Esophagus squamous epithelium (tissue), 5 donors: ENCODE results near the gene GNG8. TPM values are rescaled to one million over a fixed set of nuclear protein-coding genes. Genes with fewer than 3 reads are reported as not detected.

Experiments used
- DNase-seq: peaks from one replicate; lab custom pipeline; 2025; lab: John Stamatoyannopoulos, UW
- H3K27ac ChIP-seq, 4 donors: fragments of 200-600 bp; sonication (generic); one replicate each; pipeline ENCODE4 v1.5.1; 2016 to 2019; ENCODE audit warnings: mild to moderate bottlenecking in 1 of 4
- H3K27me3 ChIP-seq, 4 donors: fragments of 200-600 bp; sonication (generic); 1 replicate in 3 of 4; 2 replicates in 1 of 4; pipeline versions ENCODE4 v1.5.1 to v1.6.0; 2017 to 2021; ENCODE audit warnings: antibody characterized with exemption in 1 of 4
- H3K36me3 ChIP-seq, 3 donors: fragments of 200-600 bp; sonication (generic); one replicate each; pipeline ENCODE4 v1.5.1; 2016 to 2019
- H3K4me1 ChIP-seq, 3 donors: fragments of 200-600 bp; sonication (generic); one replicate each; pipeline ENCODE4 v1.5.1; 2017 to 2019
- H3K4me3 ChIP-seq, 4 donors: fragments of 200-600 bp; sonication (generic); 1 replicate in 3 of 4; 2 replicates in 1 of 4; pipeline ENCODE4 v1.5.1; 2016 to 2019; ENCODE audit warnings: mild to moderate bottlenecking in 2 of 4, moderate library complexity in 1 of 4
- H3K9me3 ChIP-seq, 3 donors: fragments of 200-600 bp; sonication (generic); one replicate each; pipeline ENCODE4 v1.5.1; 2016 to 2019
- CTCF ChIP-seq, 6 experiments: fragments of 450-650 bp in 4 of 6; fragments of 200-600 bp in 2 of 6; sonication (generic) in 2 of 6; IDR thresholded peaks; one replicate each; pipeline ENCODE4 v1.5.1; 2016 to 2019; ENCODE audit warnings: antibody characterized with exemption in 6 of 6, mild to moderate bottlenecking in 4 of 6, moderate library complexity in 4 of 6
- POLR2A ChIP-seq, 4 donors: fragments of 450-650 bp; IDR thresholded peaks; one replicate each; pipeline ENCODE4 v1.6.1; 2017; ENCODE audit warnings: antibody characterized with exemption in 4 of 4, mild to moderate bottlenecking in 4 of 4, moderate library complexity in 3 of 4
- WGBS, 2 donors: methylation state at CpG; one replicate each; pipeline ENCODE4 v1.1.5; 2018; 5-methylcytosine and 5-hydroxymethylcytosine counted together
- intact Hi-C: fragments of 100-400 bp; cut with DNase I; formaldehyde crosslinking; loops from one replicate; pipeline ENCODE4 v1.15.0; 2022
- total RNA-seq, 4 donors: library from RNA; depleted of rRNA; stranded (reverse); fragments of >200 nt; gene quantifications; one replicate each; pipeline ENCODE4 v1.1.0, GENCODE V29; 2016
- donor health status: DM: yes; HTN: yes; CAD: no.

The GNG8 gene
- total RNA-seq, 4 donors from 2014 or later, result not detected

- Histone ChIP-seq H3K27ac (peak overlapping the region in 3 of 4 donors; percentile 63 to 73 (median 69)), H3K4me1 (peaks cover 24 to 81% (median 45%) of the 10 kb centered on the region in 3 donors), H3K27me3 (peaks cover 0 to 16% (median 0%) of the 10 kb centered on the region in 4 donors), H3K36me3 (no peaks in the 10 kb centered on the region), H3K4me3 (no peak overlapping the region), H3K9me3 (no peaks in the 10 kb centered on the region)
- intact Hi-C loops, result loop anchor here (5.0 kb wide), 1 partner anchor 42 kb away; the partner anchor contains the start of gene DACT3
- no peak for DNase-seq
- 74% methylated on average over 3 of the region's 3 CpGs; no CpG with 5 or more reads in 1 of the 2 donors for WGBS, 2 donors
- TF ChIP-seq CTCF (IDR thresholded peaks at IDR 0.05), result no peak
- no peak for TF ChIP-seq POLR2A (IDR thresholded peaks at IDR 0.05)
Observed at GRCh38 chr19:46620267-46620666, 15.7 kb downstream of the GNG8 start.

- no peaks in the 10 kb centered on the region for H3K36me3 ChIP-seq
- TF ChIP-seq CTCF (IDR thresholded peaks at IDR 0.05), result no peak
- TF ChIP-seq POLR2A (IDR thresholded peaks at IDR 0.05), result no peak
- 8 to 26% methylated on average over 7 to 9 of the region's 9 CpGs for WGBS, 2 donors
- no peak for DNase-seq
- intact Hi-C loops, result no loop called here
- H3K9me3 ChIP-seq, result no peaks in the 10 kb centered on the region
- peaks cover 0 to 16% (median 0%) of the 10 kb centered on the region in 4 donors for H3K27me3 ChIP-seq
- H3K27ac ChIP-seq, result peak overlapping the region in 3 of 4 donors; percentile 43 to 65 (median 59)
- H3K4me1 ChIP-seq, result peaks cover 9 to 76% (median 31%) of the 10 kb centered on the region in 3 donors
- no peak overlapping the region for H3K4me3 ChIP-seq
Observed at GRCh38 chr19:46618670-46619231, 17.3 kb downstream of the GNG8 start.

- no peak for TF ChIP-seq CTCF (IDR thresholded peaks at IDR 0.05)
- intact Hi-C loops, result no loop called here
- no peaks in the 10 kb centered on the region for H3K36me3 ChIP-seq
- 82 to 84% methylated on average over 6 of the region's 6 CpGs for WGBS, 2 donors
- peaks cover 0 to 14% (median 0%) of the 10 kb centered on the region in 4 donors for H3K27me3 ChIP-seq
- no peaks in the 10 kb centered on the region for H3K9me3 ChIP-seq
- DNase-seq, result no peak
- H3K4me1 ChIP-seq, result peaks cover 6 to 70% (median 30%) of the 10 kb centered on the region in 3 donors
- no peak overlapping the region for H3K27ac ChIP-seq
- H3K4me3 ChIP-seq, result no peak overlapping the region
Observed at GRCh38 chr19:46617601-46618000, 18.4 kb downstream of the GNG8 start.

- Histone ChIP-seq H3K27me3 (peaks cover 0 to 12% (median 0%) of the 10 kb centered on the region in 4 donors), H3K4me3 (no peak overlapping the region), H3K36me3 (no peaks in the 10 kb centered on the region), H3K27ac (peak overlapping the region in 1 of 4 donors; percentile 32), H3K9me3 (no peaks in the 10 kb centered on the region), H3K4me1 (peaks cover 6 to 71% (median 30%) of the 10 kb centered on the region in 3 donors)
- WGBS, 2 donors, result 10 to 14% methylated on average over 14 to 17 of the region's 17 CpGs
- TF ChIP-seq POLR2A (IDR thresholded peaks at IDR 0.05) (no peak), CTCF (IDR thresholded peaks at IDR 0.05) (peak in 1 of 6 experiments; percentile 41)
- no peak for DNase-seq
- intact Hi-C loops, result no loop called here
Observed at GRCh38 chr19:46616631-46617322, 19.2 kb downstream of the GNG8 start.

GRCh38 chr19:46615966-46616365, 20.0 kb downstream of the GNG8 start:
- Histone ChIP-seq H3K4me3 (no peak overlapping the region), H3K27ac (no peak overlapping the region), H3K27me3 (peaks cover 0 to 4% (median 0%) of the 10 kb centered on the region in 4 donors), H3K9me3 (no peaks in the 10 kb centered on the region), H3K36me3 (no peaks in the 10 kb centered on the region), H3K4me1 (peaks cover 6 to 71% (median 26%) of the 10 kb centered on the region in 3 donors)
- DNase-seq, result no peak
- TF ChIP-seq CTCF (IDR thresholded peaks at IDR 0.05) (no peak), POLR2A (IDR thresholded peaks at IDR 0.05) (no peak)
- intact Hi-C loops, result no loop called here
- 60 to 80% methylated on average over 1 to 10 of the region's 10 CpGs for WGBS, 2 donors
